Small intestine (tissue), 7 donors: ENCODE measurements around the gene GGNBP2. TPM values are rescaled to one million over a fixed set of nuclear protein-coding genes. Genes with fewer than 3 reads are reported as not detected.
A peak's percentile ranks its signal among the peaks of the same experiment; 100 is the strongest.
"Not testable (repeated sequence)": the region's sequence is repeated elsewhere in the genome, so short reads cannot be mapped to it uniquely, and the experiment has no call there.

Experiments
- DNase-seq, 2 donors: peaks; one replicate each; pipeline versions ENCODE4 v3.0.0 to v3.0.0-alpha.2; 2013
- FAIRE-seq: peaks from 2 replicates; lab custom pipeline; 2012; peaks lifted over from hg19 to GRCh38; lab: Jason Lieb, UNC
- H3K27ac ChIP-seq, 3 donors: one replicate each; pipeline ENCODE4 v1.5.1; 2013; ENCODE audit warnings: low read length in 2 of 3, mild to moderate bottlenecking in 2 of 3, control low read depth in 1 of 3, inconsistent platforms in 1 of 3, low read depth in 1 of 3, moderate library complexity in 1 of 3
- H3K27me3 ChIP-seq, 3 donors: one replicate each; pipeline ENCODE4 v1.6.1; 2013; ENCODE audit warnings: low read length in 3 of 3, inconsistent platforms in 1 of 3; ENCODE audit not compliant: control insufficient read depth in 3 of 3, insufficient read depth in 3 of 3
- H3K36me3 ChIP-seq, 3 donors: one replicate each; pipeline ENCODE4 v1.6.1; 2013; ENCODE audit warnings: low read length in 3 of 3, inconsistent platforms in 1 of 3, low read depth in 1 of 3, mild to moderate bottlenecking in 1 of 3, moderate library complexity in 1 of 3; ENCODE audit not compliant: control insufficient read depth in 3 of 3, insufficient read depth in 2 of 3
- H3K4me1 ChIP-seq, 3 donors: one replicate each; pipeline ENCODE4 v1.6.1; 2013; ENCODE audit warnings: low read length in 2 of 3, inconsistent platforms in 1 of 3, low read depth in 1 of 3, mild to moderate bottlenecking in 1 of 3, moderate library complexity in 1 of 3; ENCODE audit not compliant: control insufficient read depth in 3 of 3, insufficient read depth in 2 of 3
- H3K4me3 ChIP-seq, 3 donors: one replicate each; pipeline ENCODE4 v1.5.1; 2013; ENCODE audit warnings: low read length in 3 of 3, control low read depth in 1 of 3, inconsistent platforms in 1 of 3, low read depth in 1 of 3, mild to moderate bottlenecking in 1 of 3, moderate library complexity in 1 of 3
- H3K9me3 ChIP-seq, 2 donors: one replicate each; pipeline ENCODE4 v1.6.1; 2013; ENCODE audit warnings: low read depth in 1 of 2, low read length in 1 of 2; ENCODE audit not compliant: control insufficient read depth in 2 of 2, insufficient read depth in 1 of 2
- WGBS, 3 donors: extraction: QIAGEN DNeasy Blood & Tissue Kit; methylation state at CpG; one replicate each; pipeline ENCODE4 v1.1.7; 2013; 5-methylcytosine and 5-hydroxymethylcytosine counted together
- polyA plus RNA-seq, 4 donors: library from polyadenylated mRNA; stranded (reverse) in 3 of 4; unstranded in 1 of 4; fragments of 200-250 nt in 3 of 4; fragments of 120-200 nt in 1 of 4; gene quantifications; one replicate each; pipeline versions ENCODE4 v1.2.1 to v1.2.3, GENCODE V29; 2013
- donor health status: healthy with polysubstance abuse.
- donor health status: control.
- donor health status: control.
- donor health status: Bipolar disorder and iron deficiency.
- donor health status: healthy.

GGNBP2 gene
- polyA plus RNA-seq, 4 donors: 40.1 to 107 (median 64.4) TPM

DNA sequence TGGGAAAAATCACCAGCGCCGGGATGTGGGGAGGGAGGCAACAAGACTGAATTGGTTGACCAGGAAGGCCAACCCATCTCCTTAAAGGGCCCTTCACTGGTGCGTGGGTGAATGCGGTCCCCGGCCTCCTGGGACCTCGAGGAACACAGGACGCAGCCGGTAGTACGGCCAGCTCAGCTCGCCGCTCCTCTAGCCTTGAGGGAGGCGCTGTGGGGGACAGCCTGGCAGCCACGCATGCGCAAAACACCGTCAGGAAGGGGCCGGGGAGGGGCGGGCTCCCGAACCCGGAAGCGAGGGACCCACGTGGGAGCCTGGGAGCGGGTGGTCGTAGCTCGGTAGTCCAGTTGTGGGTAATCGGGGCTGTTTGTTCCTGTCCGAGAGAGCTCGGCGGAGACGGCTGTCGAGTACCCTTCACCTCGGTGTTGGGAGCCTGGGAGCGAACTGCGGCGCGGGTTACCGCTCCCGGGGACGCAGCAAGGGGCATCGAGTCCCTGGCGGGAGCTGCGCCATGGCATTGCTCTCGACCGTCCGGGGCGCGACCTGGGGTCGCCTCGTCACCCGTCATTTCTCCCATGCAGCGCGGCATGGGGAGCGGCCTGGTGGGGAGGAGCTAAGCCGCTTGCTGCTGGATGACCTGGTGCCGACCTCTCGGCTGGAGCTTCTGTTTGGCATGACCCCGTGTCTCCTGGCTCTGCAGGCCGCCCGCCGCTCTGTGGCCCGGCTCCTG lies 56.7 kb downstream of the GGNBP2 start, which contains the start of gene MRM1:
TSS of gene MRM1 (plus strand) at position 281 of the 727 bp plus-strand sequence. CDS start at position 509, 228 bp downstream.
- H3K4me3 ChIP-seq: peak within 1 kb of the TSS; percentile 63 to 84 (median 71)
- peak within 1 kb of the TSS; percentile 83 to 94 (median 87) for H3K27ac ChIP-seq
- WGBS, 3 donors: 0 to 1% (median 1%) methylated on average over 40 to 60 of the region's 60 CpGs
- H3K9me3 ChIP-seq: no peaks in the 10 kb centered on the region
- peaks cover 8 to 58% (median 10%) of the 10 kb centered on the region in 3 donors for H3K4me1 ChIP-seq
- peak; percentile 90 to 95 for DNase-seq
- FAIRE-seq: no peak
- H3K36me3 ChIP-seq: peaks cover 3 to 55% (median 9%) of the 10 kb centered on the region in 3 donors
- no peaks in the 10 kb centered on the region for H3K27me3 ChIP-seq

DNA sequence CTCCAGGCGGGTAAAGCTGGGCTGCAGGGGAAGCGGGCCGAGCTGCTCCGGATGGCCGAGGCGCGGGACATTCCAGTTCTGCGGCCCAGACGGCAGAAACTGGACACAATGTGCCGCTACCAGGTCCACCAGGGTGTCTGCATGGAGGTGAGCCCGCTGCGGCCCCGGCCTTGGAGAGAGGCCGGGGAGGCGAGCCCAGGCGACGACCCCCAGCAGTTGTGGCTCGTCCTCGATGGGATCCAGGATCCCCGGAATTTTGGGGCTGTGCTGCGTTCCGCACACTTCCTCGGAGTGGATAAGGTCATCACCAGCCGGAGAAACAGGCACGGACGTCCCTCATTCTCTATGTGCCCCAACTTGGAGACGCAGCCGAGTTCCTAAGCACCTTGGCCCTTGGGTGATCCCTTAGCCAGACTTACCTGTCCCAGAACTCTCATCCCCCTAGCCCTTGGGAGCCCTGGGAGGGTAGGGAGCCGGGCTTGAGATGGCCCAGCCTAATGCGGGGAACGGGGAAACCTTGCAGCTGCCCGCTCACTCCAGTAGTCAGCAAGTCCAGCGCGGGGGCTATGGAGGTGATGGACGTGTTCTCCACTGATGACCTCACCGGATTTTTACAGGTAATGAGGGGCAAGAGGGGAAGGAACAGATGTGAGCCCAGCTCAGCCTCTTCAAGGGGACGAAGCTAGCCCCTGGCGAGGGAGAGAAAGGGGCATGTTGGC lies 57.5 kb downstream of the GGNBP2 start:
- DNase-seq: peak; percentile 45 to 62
- H3K36me3 ChIP-seq: peaks cover 3 to 50% (median 9%) of the 10 kb centered on the region in 3 donors
- whole genome bisulfite sequencing, 3 donors: 0 to 3% (median 1%) methylated on average over 37 to 38 of the region's 38 CpGs
- peaks cover 5 to 51% (median 6%) of the 10 kb centered on the region in 3 donors for H3K4me1 ChIP-seq
- no peaks in the 10 kb centered on the region for H3K27me3 ChIP-seq
- peak overlapping the region; percentile 63 to 84 (median 71) for H3K4me3 ChIP-seq
- no peaks in the 10 kb centered on the region for H3K9me3 ChIP-seq
- FAIRE-seq: no peak
- H3K27ac ChIP-seq: peak overlapping the region; percentile 83 to 94 (median 87)

DNA sequence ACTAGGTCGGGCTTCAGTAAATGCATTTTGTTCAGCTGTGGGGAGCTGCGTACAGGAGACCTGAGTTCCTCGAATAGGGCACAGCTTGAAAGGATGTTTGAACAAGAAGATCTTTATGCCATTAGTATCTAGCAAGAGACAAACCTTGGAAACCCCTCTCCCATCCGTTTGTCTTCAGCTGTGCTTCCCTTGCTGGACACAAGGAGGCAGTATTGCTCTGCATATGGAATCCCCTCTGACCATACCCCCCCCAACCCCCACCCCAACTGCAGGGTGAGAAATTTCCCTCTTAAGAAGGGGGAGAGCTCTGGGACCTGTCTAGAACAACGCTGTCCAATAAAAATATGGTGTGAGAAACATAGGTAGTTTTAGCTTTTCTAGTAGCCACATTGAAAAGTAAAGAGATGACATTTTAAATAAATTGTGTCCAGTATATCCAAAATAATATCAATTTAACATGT lies 58.2 kb downstream of the GGNBP2 start:
- peaks cover 3 to 47% (median 7%) of the 10 kb centered on the region in 3 donors for H3K36me3 ChIP-seq
- FAIRE-seq (no peak), DNase-seq (peak; percentile 58 to 76)
- H3K4me1 ChIP-seq: peaks cover 3 to 44% (median 5%) of the 10 kb centered on the region in 3 donors
- peak overlapping the region in 2 of 3 donors; percentile 83 to 94 for H3K27ac ChIP-seq
- H3K9me3 ChIP-seq: no peaks in the 10 kb centered on the region
- 3 to 8% (median 4%) methylated on average over 5 of the region's 5 CpGs for WGBS, 3 donors
- peak overlapping the region in 2 of 3 donors; percentile 63 to 84 for H3K4me3 ChIP-seq
- no peaks in the 10 kb centered on the region for H3K27me3 ChIP-seq

DNA sequence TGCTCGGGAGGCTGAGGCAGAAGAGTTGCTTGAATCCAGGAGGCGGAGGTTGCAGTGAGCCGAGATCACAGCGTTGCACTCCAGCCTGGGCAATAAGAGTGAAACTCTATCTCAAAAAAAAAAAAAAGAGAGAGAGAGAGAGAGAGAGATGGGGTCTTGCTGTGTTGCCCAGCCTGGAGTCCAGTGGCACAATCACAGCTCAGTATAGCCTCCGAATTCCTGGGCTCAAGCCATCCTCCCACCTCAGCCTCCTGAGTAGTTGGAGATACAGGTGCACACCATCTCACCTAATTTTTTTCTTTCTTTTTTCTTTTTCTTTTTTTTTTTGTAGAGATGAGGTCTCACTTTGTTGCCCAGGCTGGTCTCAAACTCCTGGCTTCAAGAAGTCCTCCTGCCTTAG lies 60.3 kb downstream of the GGNBP2 start:
- not testable (repeated sequence) for H3K4me3 ChIP-seq, H3K27me3 ChIP-seq, H3K9me3 ChIP-seq, H3K27ac ChIP-seq, DNase-seq, FAIRE-seq
- Histone ChIP-seq H3K4me1 (peaks cover 2 to 28% (median 5%) of the 10 kb centered on the region in 3 donors), H3K36me3 (peaks cover 0 to 34% (median under 1%) of the 10 kb centered on the region in 3 donors)
- 96 to 98% (median 97%) methylated on average over 5 of the region's 5 CpGs for WGBS, 3 donors

DNA sequence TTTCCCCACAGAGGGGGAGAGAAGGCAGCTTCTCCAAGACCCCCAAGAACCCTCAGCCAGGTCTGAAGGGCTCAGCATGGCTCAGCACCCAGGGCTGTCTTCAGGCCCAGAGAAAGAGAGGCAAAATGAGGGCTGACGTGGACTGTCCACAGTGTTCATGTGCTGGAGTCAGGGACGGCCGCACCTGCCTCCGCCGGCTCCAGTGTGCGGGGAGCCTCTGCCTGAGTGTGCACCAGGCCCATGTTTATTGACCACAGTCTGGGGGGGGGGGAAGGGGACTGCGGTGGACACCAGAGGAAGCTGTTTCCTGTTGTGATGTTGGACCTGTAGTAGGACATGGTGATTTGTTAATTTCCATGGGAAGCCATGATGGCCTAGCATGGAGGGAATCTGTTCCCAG lies 63.6 kb downstream of the GGNBP2 start:
- FAIRE-seq (no peak), DNase-seq (no peak)
- peaks cover 0 to 22% (median 0%) of the 10 kb centered on the region in 3 donors for H3K36me3 ChIP-seq
- no peaks in the 10 kb centered on the region for H3K9me3 ChIP-seq
- H3K27me3 ChIP-seq: no peaks in the 10 kb centered on the region
- peaks cover 0 to 4% (median 0%) of the 10 kb centered on the region in 3 donors for H3K4me1 ChIP-seq
- H3K4me3 ChIP-seq: no peak overlapping the region
- no peak overlapping the region for H3K27ac ChIP-seq
- 80 to 85% (median 82%) methylated on average over 7 of the region's 7 CpGs for WGBS, 3 donors

DNA sequence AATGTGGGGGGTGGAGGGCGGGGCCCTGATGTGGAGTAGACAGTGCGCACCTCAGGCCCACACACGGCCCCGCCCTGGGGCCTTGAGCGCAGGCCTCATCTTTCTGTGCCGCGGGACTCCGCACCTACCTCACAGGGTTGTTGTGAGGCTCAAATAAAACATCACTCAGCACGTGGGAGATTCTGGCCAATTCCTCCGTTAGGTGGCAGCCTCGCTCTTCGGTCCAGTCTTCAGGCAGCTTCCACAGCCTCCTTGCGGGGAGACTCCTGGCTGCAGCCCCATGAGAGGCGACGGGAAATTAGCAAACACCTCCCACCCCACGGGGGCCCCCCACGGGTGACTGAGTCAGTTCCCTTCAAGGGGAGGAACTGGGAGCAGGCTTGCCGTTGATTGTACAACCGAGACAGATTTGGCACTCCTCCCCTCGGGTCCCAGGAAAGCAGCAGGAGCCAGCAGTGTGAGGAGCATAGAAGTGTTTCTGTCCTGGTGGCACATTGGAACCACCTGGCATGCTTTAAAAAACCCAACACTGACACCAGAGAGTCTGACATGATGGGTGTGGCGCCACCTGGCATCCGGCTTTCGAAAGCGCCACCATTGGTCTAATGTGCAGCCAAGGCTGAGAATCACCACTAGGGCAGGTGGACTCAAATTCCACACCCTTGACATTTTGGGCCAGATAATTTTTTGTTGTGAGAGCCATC lies 64.2 kb downstream of the GGNBP2 start:
- Histone ChIP-seq H3K36me3 (peaks cover 0 to 20% (median 0%) of the 10 kb centered on the region in 3 donors), H3K27me3 (peaks cover 0 to 6% (median 4%) of the 10 kb centered on the region in 3 donors), H3K9me3 (no peaks in the 10 kb centered on the region), H3K4me3 (no peak overlapping the region), H3K27ac (no peak overlapping the region), H3K4me1 (peaks cover 0 to 4% (median 0%) of the 10 kb centered on the region in 3 donors)
- FAIRE-seq (no peak), DNase-seq (peak; percentile 73 to 74)
- WGBS, 3 donors: 21 to 41% (median 29%) methylated on average over 24 of the region's 24 CpGs

DNA sequence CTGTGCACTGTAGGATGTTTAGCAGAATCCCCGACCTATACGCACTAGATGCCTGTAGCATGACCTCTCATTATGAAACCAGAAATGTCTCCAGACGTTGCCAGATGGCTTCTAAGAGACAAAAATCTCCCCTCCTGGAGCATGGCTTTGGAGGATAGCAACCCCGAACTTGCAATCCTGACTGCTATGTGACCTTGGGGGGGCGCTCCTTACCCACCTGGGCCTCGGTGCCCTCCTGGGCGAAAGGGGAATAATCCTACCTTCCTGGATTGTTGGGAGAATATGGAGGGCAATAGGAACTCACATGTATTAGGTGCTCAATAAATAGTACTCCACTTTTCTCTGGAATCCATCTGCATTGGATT lies 64.8 kb downstream of the GGNBP2 start:
- Histone ChIP-seq H3K4me1 (peaks cover 0 to 4% (median 0%) of the 10 kb centered on the region in 3 donors), H3K36me3 (peaks cover 0 to 19% (median 0%) of the 10 kb centered on the region in 3 donors), H3K27me3 (peaks cover 0 to 11% (median 4%) of the 10 kb centered on the region in 3 donors), H3K9me3 (no peaks in the 10 kb centered on the region), H3K4me3 (no peak overlapping the region), H3K27ac (no peak overlapping the region)
- no peak for DNase-seq
- no peak for FAIRE-seq
- 78 to 82% (median 82%) methylated on average over 7 of the region's 7 CpGs for WGBS, 3 donors

DNA sequence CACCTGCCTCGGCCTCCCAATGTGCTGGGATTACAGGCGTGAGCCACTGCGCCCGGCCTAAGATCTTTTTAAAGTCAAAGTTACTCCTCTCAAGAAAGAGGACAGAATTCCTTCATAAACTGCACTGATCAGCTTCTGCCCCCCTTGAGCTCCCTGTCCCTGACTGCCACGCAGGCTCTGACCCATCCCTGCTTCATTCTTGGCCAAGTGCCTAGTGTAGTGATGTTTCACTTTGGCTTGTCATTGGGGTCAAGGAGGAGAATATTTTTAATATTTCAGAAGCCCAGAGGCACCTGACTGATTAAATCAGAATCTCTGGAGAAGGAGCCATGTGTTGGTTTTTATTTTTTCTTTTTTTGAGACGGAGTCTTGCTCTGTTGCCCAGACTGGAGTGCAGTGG lies 65.8 kb downstream of the GGNBP2 start:
- peaks cover 0 to 13% (median 4%) of the 10 kb centered on the region in 3 donors for H3K27me3 ChIP-seq
- no peaks in the 10 kb centered on the region for H3K9me3 ChIP-seq
- FAIRE-seq (no peak), DNase-seq (no peak)
- peaks cover 0 to 4% (median 0%) of the 10 kb centered on the region in 3 donors for H3K4me1 ChIP-seq
- no peak overlapping the region for H3K27ac ChIP-seq
- peaks cover 0 to 19% (median 0%) of the 10 kb centered on the region in 3 donors for H3K36me3 ChIP-seq
- H3K4me3 ChIP-seq: no peak overlapping the region
- WGBS, 3 donors: 75 to 78% (median 78%) methylated on average over 6 of the region's 6 CpGs
